GM19324 (cell line): Measurements from ENCODE around the gene SOX10.
A peak's percentile ranks its signal among the peaks of the same experiment; 100 is the strongest.
"Not testable (repeated sequence)": the region's sequence is repeated elsewhere in the genome, so short reads cannot be mapped to it uniquely, and the experiment has no call there.

Source experiments
- ATAC-seq: cut with Tn5 transposase; IDR thresholded peaks from one replicate; pipeline ENCODE4 v1.9.1; 2021; ENCODE audit warnings: mild to moderate bottlenecking, moderate library complexity; ENCODE audit not compliant: unreplicated experiment, low FRiP score

SOX10 gene

DNA sequence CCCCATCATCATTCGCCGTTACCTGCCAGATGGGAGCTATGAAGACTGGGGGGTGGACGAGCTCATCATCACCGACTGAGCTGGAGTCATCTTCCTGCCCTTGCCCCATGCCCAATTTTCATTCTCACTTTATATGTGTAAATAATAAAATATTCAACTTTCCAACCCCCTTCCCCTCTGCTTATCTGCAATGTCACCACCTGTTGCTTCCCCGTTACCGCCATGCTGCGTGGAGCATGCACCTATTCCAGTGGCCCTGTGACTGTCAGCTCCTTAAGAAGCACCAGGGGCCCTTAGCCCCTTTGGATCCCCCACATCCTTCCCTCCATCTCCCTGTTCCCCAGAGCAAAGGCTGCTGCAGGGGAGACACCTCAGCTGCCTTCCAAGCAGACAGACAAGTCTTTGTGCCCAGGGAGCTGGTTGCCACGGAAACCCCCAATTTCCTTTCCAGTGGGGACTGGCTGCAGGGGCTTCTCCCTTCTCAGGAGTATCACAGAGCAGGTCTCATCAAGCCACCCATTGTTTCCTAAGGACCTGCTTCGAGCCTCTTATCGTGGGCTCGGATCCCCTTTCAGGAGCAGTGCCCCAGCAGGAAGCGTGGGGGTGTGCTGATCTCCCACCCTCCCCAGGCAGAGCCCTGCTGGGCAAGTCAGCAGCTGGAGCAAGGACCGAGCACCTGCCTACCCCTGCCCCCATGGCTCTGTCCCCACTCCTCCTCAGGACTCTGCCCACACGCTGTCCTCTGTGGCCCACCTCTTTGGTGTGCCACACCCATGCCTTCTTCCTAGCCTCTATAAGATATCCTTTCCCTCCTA lies 16.5 kb downstream of the SOX10 start:
- ATAC-seq: no peak

DNA sequence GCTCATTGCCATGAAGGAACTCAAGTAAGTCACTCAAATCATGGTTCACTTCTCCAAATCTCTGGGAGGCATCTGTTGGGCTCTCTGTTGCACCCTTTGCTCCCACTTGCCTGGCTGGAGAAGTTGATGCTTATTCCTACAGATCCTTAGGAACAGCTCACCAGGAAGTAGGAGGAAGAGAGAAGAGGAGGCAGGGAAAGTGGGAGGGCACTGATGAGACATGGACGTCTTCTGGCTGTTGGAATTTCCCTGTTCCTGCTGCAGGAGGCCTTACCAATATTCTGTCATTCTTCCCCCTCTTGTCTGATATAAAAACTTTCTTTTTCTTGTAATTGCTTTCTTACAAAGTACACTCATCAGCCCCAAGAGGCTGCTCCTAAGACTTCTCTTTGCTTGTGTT lies 17.2 kb downstream of the SOX10 start:
- no peak for ATAC-seq

DNA sequence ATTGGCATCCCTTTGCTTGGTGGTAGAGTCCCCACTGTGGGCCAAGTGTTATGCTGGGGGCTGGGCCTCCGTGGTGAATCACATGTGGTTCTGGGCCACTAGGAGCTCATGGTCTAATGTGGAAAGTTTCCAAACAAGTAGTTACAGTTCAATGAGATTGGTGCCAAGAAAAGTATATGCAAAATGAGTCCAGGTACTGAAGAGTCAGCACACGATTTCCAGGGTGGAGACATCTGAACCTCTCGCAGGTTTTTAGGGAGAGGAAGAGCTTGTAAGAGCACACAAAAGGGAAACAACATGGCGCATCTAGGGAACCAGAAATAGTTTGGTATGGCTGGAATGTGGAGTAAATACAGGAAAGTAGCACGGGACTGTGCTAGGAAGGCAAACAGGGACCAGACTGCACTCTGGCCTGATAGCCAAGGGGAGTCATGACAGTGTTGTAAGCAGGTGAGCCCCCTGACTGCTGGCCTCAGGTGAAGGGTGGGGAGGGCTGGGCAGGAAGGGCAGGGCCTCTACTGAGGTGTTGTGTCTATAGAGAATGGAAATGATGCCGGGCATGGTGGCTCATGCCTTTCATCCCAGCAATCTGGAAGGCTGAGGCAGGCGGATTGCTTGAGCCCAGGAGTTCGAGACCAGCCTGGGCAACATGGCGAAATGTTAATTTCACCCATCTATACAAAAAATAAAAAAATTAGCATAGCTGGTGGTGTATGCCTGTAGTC lies 18.3 kb downstream of the SOX10 start:
- no peak for ATAC-seq

DNA sequence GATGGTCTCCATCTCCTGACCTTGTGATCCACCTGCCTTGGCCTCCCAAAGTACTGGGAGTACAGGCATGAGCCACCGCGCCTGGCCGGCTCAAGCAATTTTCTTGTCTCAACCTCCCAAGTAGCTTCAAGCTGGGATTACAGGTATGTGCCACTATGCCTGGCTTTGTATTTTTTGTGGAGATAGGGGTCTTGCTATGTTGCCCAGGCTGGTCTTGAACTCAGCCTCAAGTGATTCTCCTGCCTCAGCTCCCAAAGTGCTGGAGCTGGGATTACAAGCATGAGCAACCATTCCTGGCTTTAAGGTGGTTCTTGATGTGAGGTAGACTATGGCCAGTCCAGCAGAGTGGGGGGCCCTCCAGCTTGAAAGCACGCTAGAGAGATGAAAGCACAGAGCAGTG lies 23.3 kb downstream of the SOX10 start:
- ATAC-seq: no peak

DNA sequence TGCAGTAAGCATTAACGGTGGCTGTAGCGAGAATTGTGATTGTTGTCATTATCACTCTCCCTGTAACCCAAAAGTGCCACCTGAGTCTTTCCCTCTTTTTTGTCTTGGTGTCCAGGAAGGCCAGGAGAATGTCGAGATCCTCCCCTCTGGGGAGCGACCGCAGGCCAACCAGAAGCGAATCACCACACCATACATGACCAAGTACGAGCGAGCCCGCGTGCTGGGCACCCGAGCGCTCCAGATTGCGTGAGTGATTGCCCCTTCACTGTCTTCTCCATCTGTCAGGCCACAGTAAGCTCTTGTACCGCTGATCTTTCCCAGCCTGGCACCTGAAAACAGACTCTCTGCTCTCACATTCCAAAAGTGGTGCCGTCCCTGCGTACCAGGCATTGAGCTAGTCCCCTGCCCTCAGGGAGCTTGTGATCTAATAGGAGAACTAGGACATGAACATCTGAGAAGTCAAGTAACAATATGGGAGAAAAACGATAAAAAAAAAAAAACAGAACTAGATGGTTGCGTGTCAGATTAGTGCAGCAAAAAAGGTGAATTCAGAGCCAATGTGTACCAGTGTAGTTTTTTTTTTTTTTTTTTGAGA lies 25.0 kb downstream of the SOX10 start:
- no peak for ATAC-seq

DNA sequence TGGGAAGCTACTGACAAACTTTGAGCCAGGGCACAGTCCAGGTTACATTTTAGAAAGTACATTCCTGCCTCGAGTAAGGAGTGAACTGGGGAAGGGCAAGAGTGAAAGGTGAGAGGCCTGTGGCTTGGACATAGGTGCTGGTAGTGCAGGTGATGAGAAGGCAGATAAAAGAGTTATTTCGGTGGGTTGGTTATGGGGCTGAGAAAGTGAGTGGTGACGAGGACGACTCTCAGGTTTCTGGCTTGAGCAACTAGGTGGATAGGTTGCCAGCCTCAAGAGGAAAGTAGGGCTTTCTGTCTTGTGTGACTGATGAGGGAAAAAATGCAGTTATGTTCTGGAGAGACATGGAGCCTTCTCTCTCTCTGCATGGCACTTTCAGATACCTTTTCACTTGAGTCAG lies 27.1 kb downstream of the SOX10 start:
- no peak for ATAC-seq

GRCh38 chr22:37955825-37956397 lies 28.4 kb downstream of the SOX10 start:
- ATAC-seq: not testable (repeated sequence)

DNA sequence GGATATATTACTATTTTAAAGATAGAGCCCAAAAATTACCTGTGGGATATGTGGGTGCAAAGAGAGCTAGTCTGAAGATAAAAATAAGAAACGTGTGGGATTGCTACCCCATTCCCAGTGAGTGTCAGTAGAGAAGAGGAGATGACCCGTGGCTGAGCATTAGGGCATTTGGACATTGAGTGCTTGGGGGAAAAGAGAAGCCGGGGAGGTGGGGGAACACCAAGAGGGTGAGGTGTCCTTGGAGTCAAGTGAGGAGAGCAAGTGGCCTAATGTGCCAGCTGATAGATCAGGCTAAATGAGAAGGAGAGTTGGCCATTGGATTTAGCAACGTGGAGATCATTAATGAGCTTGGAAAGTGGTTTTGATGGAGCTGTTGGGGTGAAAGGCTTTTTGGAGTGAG lies 29.7 kb downstream of the SOX10 start:
- ATAC-seq: no peak

- peak; percentile 93 for ATAC-seq
These were observed 30.7 kb downstream of the SOX10 start, which contains the start of the genes C22orf23 and POLR2F for GRCh38 chr22:37953437-37954179. Gene C22orf23 (minus strand): TSS chr22:37953601. CDS start chr22:37953149, 452 bp downstream. Gene POLR2F (plus strand): TSS chr22:37953699. CDS start chr22:37953788, 89 bp downstream.

GRCh38 chr22:37953062-37953436 lies 31.3 kb downstream of the SOX10 start:
- no peak for ATAC-seq

- not testable (repeated sequence) for ATAC-seq
These were observed 31.7 kb downstream of the SOX10 start for GRCh38 chr22:37952629-37953028.

DNA sequence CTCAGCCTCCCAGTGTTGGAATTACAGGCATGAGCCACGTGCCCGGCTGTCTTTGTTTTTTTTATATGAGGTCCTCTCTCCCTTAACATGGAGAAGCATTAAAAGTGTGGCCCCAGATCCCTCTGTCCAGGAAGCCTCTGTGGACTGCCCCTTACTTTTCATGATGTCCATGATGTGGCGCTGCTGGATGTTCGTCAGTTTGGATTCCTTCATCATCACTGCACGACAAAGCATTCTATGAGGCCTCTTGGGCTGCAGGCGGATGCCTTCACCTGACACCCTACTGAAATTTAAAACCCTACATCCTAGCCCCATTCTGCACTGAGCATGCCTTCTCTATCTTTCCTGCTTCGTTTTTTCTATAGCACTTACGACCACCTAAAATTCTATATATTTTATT lies 33.0 kb downstream of the SOX10 start:
- no peak for ATAC-seq

GRCh38 chr22:37947142-37947795 lies 37.1 kb downstream of the SOX10 start:
- ATAC-seq: not testable (repeated sequence)

DNA sequence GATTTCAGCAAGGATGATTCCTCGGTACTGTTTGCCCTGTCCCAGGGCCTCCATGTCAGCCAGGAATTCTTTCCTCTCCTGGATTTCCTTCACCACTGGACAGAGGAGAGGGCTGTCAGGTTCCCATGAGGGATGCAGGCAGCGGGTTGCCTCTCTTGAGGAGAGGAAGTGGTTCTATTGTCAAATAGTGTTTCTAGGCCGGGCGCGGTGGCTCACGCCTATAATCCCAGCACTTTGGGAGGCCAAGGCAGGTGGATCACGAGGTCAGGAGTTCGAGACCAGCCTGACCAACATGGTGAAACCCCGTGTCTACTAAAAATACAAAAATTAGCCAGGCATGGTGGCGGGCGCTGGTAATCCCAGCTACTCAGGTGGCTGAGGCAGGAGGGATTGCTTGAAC lies 39.9 kb downstream of the SOX10 start:
- not testable (repeated sequence) for ATAC-seq

DNA sequence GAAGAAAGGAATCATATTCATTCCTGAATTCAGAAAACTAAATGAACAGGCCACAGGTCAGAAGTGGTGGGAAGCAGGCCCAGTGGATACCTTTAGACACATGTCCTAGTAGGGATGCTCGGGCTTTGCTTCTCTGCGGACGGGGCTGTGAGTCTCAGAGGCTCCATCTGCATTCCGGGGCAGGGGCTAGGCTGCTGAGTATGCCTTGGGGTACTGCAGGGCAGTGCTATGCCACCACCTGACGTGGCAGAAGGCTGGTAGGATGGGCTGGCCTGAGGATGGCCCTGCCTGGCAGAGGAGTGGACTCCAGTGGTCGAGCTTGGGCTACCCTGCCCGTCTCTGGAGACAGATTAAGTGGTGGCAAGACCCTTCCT lies 40.5 kb downstream of the SOX10 start:
- no peak for ATAC-seq

GRCh38 chr22:37943136-37943824 lies 41.1 kb downstream of the SOX10 start:
- ATAC-seq: no peak

DNA sequence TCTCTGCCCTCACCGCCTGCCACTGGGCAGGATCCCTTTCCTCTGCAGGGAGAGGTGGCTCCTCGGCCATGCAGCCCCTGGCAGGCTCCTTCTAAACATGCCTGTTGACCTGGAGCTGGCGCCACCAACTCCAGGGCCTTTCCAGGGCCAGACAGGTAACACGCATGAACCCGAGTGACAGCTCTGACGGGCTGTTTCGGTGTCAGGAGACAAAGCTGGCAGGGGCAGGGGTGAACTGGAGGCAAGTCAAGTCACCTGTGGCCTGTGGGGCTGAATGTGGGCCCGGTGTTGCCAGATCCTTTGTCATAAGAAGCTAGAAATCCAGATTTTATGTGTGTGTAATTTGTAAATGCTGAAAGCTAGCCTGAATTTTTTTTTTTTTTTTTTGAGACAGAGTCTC lies 42.2 kb downstream of the SOX10 start:
- ATAC-seq: no peak

- no peak for ATAC-seq
These were observed 43.5 kb downstream of the SOX10 start for GRCh38 chr22:37940698-37941376.
